GM19397 (cell line): ENCODE measurements around the gene SYVN1.

ENCODE experiments used
- ATAC-seq: cut with Tn5 transposase; IDR thresholded peaks from one replicate; pipeline ENCODE4 v1.9.1; 2021; ENCODE audit warnings: mild to moderate bottlenecking, moderate library complexity; ENCODE audit not compliant: unreplicated experiment

The SYVN1 gene

GRCh38 chr11:65090628-65091027 lies 43.7 kb downstream of the SYVN1 start:
- no peak for ATAC-seq

DNA sequence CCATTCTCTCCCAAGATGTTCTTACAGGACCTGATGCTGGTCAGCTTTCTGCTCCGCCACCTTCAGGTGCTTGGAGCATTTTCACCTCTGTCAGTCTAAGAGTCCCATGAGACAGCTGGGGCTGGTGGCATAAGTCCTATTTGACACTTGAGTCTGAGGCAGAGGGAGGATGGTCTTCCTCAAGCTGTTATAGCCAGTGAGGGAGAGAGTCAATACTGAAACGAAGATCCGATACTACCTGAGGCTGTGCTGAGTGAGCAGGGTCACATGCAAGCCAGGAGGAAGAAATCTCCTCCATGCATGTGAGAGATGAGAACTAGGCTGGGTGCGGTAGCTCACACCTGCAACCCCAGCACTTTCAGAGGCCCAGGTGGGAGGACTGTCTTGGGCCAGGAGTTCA lies 44.7 kb downstream of the SYVN1 start:
- no peak for ATAC-seq

GRCh38 chr11:65087827-65088226 lies 46.5 kb downstream of the SYVN1 start:
- ATAC-seq, result no peak

- ATAC-seq, result no peak
Measured at GRCh38 chr11:65087216-65087615, 47.1 kb downstream of the SYVN1 start.

- no peak for ATAC-seq
Measured at GRCh38 chr11:65086809-65087208, 47.5 kb downstream of the SYVN1 start.

DNA sequence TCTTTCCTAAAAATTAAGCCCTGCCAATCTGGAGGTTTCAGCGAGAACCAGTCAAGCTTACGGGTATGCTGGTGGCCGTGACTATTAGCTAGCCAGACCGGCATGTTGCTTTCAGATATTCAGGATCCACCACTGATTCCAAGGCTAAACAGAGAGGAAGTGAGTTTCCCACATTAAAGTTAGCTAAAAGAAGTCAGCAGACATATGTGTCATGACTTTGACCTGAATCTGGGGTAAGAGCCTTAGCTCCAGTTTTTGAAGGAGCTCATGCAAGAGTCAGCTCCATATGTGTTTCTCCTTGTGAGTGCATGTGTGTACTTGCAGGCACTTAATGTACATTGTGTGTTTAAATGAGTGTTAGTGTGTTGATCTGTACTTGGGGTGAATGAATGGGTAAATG lies 48.9 kb downstream of the SYVN1 start:
- no peak for ATAC-seq

DNA sequence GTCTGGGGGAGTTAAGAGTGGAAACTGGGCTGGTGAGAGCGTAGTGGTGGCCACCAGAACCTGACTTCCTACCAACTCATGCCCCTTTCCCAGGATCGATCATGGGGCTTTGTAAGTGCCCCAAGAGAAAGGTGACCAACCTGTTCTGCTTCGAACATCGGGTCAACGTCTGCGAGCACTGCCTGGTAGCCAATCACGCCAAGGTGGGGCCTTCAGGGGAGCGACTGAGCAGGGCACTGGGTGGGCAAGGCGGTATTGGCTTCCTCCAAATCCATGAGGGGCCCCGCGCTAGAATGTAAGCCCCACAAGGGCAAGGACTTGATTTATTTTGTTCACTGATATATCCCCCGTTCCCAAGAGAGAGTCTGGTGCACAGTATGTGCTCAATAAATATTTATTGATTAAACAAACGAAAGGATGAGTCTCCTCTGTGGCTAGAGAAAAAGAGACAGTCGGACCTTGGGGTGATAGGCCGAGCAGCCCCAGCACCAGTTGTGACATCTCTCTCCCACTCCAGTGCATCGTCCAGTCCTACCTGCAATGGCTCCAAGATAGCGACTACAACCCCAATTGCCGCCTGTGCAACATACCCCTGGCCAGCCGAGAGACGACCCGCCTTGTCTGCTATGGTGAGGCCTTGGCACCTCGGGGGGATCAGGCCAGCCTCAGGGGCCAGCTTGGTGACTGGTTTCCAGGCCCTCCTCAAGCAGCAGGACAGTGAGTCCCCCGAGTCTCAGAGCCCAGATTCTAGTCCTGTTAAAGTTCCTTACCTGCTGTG lies 49.5 kb downstream of the SYVN1 start:
- ATAC-seq, result no peak

GRCh38 chr11:65083834-65084597 lies 50.3 kb downstream of the SYVN1 start, which contains the start of the genes CDCA5 and ZFPL1:
Gene CDCA5 (minus strand): TSS chr11:65084040. CDS start chr11:65083978, 62 bp downstream.
Gene ZFPL1 (plus strand): TSS chr11:65084222. CDS start chr11:65084699, 477 bp downstream.
- ATAC-seq, result peak; percentile 76

DNA sequence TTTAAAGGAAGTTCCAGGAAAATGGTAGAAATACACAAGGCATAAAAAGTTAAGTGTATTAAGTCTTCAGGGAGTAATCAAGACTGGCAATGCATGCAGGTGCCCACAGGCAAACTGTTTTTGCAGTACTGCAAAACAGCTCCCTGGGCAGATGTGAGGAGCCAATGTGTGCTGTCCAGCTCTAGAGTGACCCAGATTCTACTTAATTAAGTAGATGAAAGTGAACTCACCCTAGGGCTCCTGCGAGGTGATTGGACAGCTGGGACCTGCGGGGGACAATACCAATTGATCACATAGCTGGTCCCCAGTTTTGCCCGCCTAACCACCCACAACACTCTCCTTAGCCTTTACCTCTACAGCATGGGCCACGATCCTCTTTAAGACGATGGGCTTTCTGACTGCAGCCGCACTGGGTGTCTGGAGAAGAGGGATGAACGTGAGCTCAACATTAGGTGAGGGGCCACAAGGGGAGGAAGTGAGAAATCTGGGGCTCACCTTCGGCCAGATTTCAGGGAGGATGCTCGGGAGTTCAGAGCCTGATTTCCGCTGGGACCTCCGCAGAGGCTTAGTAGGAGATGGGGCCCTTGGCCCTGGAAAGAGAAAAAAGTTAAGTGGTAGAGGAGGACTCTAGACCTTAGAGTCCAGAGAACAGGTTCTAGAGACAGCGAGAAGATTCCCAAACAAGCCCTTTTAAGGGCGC lies 51.0 kb downstream of the SYVN1 start:
- no peak for ATAC-seq

GRCh38 chr11:65078786-65079342 lies 55.5 kb downstream of the SYVN1 start:
- no peak for ATAC-seq

GRCh38 chr11:65078151-65078550 lies 56.2 kb downstream of the SYVN1 start:
- ATAC-seq, result no peak

DNA sequence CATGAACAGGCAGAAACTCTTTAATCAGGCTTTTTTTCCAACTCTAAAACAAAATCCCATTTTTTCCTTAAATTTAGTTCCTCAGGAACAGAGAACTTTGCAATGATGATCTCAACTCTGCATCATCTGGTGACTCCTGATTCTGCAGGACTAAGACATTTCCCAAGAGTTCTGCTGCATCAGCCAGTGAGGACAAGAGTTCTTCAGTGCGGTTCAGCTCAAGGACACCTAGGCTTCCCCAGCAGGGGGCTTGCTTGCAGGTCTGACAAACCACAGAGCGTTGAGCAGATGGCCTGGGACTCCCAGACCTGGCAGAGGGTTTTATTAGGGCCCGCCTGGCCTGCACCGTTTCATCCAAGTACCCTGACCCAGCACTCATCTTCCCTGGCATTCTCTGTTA lies 56.9 kb downstream of the SYVN1 start:
- no peak for ATAC-seq
